ENCODE data around the gene DTX3L.
A peak's percentile ranks its signal among the peaks of the same experiment; 100 is the strongest.

The DTX3L gene

GRCh38 chr3:122564155-122564912 is at the start of gene DTX3L, which contains the start of gene PARP9:
TSS of gene DTX3L (plus strand) at chr3:122564338. CDS start at chr3:122564427, 89 bp downstream.
TSS of gene PARP9 (minus strand) at chr3:122564300. CDS start at chr3:122559620, 4,680 bp downstream.
- no peak for DNase-seq

- no peak for DNase-seq
Observed at GRCh38 chr3:122515020-122515468, 49.1 kb upstream of the DTX3L start.

- no peak for DNase-seq
Observed at GRCh38 chr3:122515870-122516269, 48.3 kb upstream of the DTX3L start.

DNA sequence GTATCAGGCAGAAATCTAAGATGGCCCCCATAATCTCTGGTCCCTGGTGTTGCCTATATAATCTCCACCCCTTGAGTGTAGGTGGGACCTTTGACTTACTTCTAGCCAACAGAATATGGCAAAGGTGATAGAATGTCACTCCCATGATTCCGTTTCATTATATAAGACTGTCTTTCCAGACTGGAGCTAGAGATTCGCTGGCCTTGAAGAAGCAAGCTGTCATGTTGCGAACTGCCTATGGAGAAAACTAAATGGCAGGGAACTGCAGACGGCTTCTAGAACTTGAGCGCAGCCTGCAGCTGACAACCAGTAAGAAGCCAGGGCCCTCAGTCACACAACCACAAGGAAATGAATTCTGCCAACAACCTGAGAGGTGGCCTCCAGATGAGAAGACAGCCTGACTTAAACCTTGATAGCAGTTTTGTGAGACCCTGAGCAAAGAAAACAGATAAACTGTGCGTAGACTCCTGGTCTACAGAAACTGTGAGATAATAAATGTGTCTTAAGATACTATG is 47.2 kb upstream of the DTX3L start:
- DNase-seq: no peak

DNA sequence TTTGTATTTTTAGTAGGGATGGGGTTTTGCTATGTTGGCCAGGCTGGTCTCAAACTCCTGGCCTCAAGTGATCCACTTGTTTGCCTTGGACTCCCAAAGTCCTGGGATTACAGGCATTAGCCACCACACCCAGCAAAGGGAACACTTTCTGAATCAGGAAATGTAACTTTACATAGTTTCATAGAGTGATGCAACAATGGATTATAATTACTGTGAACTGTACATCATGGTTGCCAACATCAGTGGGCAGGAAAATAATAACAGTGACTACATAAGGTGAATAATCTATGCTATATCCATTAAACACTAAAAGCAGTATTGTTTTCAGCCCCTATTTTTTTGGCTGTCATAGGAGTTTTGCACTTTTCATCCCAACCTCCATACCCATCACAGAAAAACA is 44.4 kb upstream of the DTX3L start:
- DNase-seq: no peak

- no peak for DNase-seq
Observed at GRCh38 chr3:122520861-122521260, 43.3 kb upstream of the DTX3L start.

GRCh38 chr3:122523317-122523716 is 40.8 kb upstream of the DTX3L start:
- DNase-seq: no peak

DNA sequence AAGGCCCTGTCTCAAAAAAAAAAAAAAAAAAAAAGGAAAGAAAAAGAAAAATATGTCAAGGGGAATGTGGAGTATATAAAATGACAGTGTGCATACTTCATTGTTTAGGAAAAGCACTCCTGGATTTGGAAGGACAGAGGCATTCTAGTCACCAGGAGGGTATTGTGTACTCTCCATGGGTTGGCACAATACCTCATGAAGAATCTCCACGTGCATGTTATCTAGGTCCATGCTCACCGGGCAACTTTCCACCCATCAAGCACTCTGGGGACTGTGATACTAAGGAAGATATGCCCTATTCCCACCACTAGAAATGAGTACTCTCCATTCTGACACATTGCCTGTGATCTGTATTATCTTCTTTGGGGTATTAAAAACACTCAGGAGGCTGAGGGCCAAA is 34.0 kb upstream of the DTX3L start:
- DNase-seq: no peak

GRCh38 chr3:122533480-122533879 is 30.7 kb upstream of the DTX3L start:
- DNase-seq: no peak

DNA sequence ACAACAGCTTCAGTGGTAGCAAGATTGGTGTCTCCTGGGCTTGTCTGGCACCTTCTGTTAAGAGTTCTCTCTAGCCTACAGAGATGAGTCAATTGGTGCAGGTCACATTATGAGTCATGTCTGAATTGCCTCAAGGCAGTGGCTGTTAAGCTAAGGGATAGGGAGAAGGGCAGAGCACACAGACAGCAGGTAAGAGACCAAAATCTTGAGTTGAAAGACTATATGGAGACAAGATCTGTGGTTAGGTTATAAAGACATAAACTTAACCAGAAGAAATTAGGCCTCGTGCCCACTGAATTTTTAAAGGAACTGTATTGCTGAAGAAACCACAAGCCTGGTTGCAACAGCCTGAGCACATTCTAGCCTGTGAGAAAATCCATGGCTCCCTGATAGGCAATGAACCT is 30.2 kb upstream of the DTX3L start:
- no peak for DNase-seq

- DNase-seq: no peak
Observed at GRCh38 chr3:122535964-122536631, 28.0 kb upstream of the DTX3L start.

DNA sequence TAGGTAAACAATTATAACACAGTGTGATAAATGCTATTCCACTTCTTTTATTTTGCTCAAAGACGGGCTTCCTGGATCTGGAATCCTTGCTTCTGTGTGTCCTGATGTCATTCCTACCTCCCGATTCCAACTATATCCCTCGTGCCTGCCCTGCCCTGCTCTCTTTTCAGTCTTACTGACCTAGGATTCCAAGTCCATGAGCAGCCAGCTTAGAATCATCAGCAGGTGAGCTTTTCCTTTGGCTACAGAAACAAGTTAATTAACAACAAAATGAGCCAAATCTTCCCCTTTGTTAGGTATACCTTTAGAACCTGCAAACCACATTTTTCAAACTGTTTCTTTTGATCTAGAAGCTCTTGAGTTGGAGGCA is 27.5 kb upstream of the DTX3L start:
- DNase-seq: no peak

DNA sequence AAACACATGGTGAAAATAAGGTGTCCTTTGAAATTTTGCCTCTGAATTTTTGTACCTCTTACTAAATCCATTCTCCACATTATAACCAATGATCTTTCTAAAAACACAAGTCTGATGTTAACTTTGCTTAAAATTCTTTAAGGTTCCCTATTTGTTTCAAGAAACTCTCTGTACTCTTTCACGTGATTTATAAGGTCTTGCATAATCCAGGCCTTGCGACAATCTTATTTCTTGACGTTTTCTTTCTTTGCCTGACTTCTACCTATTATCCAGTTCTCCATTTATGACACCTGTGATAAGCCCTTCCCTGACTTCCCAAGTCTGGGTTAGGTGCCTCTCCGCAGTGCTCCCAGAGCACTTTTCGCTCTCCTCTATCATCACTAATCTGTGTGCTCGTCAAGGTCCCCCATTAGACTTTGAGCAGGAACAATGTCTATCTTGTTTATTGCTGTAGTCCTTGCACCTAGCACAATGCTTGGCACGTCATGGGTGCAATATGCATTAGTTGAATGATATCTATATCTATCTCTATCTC is 25.1 kb upstream of the DTX3L start:
- no peak for DNase-seq

DNA sequence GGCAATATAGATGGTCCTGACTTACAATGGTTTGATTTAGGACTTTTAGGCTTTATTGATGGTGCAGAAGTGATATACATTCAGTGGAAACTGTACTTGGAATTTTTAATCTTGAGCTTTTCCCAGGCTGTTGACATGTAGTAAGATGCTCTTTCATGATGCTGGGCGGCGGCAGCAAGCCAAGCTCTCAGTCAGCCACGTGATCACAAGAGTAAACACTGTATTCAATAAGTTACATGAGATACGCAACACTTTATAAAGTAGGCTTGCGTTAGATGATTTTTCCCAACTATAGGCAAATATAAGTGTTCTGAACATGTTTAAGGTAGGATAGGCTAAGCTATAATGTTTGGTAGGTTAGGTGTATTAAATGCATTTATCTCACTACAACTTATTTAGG is 18.0 kb upstream of the DTX3L start:
- DNase-seq: no peak

GRCh38 chr3:122548076-122548475 is 16.1 kb upstream of the DTX3L start:
- DNase-seq: no peak

- no peak for DNase-seq
Observed at GRCh38 chr3:122548619-122549018, 15.5 kb upstream of the DTX3L start.

DNA sequence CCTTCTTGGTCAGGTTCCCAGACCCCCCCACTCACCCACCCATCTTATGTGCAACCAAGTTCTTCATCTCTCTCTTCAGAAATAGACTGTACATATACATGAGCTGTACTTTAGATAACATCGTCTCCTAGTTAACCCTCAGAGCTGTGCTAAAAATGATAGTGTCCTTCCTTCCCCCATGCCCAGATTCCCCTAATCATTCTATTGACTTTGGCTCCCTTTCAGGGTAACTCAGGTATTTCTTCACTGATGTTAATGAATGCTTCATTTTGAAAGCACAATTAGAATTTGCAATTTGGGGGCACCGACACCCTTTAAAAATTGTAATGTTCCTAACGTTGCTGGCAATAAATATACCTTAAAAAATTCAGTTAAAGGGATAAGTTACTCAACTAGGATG is 11.0 kb upstream of the DTX3L start:
- DNase-seq: no peak

DNA sequence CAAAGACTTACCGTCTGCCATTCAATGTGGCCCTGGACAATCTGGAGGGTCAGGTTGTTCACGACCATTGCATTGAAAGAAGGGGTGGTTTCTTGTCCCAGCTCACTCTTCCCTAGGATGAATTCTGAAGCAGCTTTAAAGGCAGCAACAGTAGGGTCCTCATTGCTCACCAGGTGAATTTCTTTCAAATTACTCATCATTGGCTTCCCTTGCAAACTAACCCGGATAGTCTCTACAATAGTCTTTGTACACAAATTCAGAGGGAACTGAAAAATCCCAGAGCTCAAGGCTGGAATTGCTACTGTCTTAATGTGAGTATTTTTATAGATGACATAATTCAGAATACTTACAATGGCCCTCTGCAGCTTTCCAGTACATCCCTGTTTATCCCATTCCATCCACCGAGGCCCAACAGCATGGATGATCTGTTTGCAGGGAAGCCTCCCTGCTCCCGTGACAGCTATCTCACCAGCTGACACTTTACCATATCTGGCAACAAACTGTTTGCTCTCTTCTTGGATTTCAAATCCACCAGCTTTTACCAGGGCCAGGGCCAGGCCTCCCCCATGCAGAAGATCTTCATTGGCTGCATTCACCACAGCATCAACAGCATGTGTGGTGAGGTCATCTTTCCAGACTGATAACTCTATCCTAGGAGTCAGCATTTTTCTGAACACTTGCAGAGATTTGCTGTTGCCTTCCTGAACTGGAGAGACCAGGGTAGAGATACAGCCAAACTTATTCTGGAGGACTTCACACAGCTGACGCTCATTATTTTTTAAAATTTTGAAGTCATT is 8.7 kb upstream of the DTX3L start:
- no peak for DNase-seq

DNA sequence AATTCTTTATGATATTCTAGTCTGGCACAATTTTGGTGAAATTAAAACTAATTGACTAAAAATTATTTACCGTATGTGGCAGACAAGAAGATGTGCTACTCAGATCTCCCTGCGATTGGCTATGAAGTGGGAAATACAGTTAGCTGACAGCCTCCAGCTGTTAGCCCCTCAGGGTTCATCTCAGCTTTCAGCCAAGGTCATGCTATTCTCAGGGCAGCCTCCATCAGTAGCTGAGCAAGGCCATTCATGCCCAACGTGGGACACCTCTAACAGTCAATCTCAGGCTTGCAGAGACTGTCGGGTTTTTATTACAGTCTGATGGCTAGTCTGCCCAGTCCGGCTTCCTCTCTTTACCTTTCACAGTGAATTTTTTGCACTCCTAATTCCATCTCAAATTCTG is 6.8 kb upstream of the DTX3L start:
- no peak for DNase-seq

GRCh38 chr3:122558605-122559004 is 5.5 kb upstream of the DTX3L start:
- DNase-seq: no peak

DNA sequence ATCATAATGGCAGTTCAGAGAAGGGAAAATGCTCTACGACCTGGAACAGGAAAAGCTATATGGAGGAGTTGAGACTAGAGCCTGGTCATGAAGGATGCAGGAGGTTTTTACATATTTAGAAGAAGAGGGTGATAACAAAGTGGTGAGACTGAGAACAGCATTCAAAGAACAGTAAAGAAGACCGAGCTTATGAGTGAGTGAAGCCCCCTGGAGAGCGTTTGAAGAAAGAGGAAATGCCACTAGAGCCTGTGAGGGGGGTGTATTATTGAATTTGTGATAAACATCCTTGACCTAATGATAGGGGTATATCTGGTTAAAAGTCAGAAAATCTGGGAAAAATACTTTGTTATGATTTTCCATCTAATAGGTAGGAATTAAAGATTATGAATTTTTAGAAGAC is 4.2 kb upstream of the DTX3L start:
- DNase-seq: no peak

- DNase-seq: peak; percentile 58
Observed at GRCh38 chr3:122560680-122561079, 3.5 kb upstream of the DTX3L start.

All from NCI-H1694 treated with DMSO at 0.1 percent for 48 hours (cell line).